Measurements from ENCODE around the gene GCLM. TPM values are rescaled to one million over a fixed set of nuclear protein-coding genes. Genes with fewer than 3 reads are reported as not detected.

GCLM gene
- total and polyA plus RNA-seq, 2 donors (not counting 3 experiments of a cell fraction or from before 2014, with no cell fraction given): 12.3 to 55.9 TPM

DNA sequence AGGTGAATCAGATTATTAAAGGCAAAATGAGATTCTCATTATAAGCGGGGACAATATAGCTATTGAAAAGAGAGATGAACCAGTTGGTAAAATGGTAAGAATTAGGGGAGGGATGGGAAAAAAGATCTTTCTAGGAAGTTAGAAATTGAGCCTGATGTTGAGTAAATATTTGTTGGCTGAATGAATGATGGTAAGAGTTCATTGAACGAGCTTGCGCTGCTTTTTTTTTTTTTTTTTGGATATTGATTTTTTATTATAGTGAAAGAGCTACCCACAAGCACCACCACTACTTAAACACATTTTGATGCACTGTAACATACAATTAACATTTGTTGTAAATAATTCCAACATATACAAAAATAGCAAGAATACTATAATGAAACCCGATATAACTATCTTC is 1.1 kb upstream of the GCLM start:
- no peak overlapping the region for H3K4me2 ChIP-seq (ENCODE audit: insufficient read depth, low read length)

More for the DNA sequence above, 1.1 kb upstream of the GCLM start:
- Histone ChIP-seq H3K4me3 (replicated peaks in 1 of 3; ENCODE audit: insufficient read depth in 1 of 3, low read depth in 1 of 3, low read length in 3 of 3) (no peak overlapping the region), H3K9me1 (replicated peaks; ENCODE audit: control insufficient read depth, extremely low read depth, insufficient read depth, low read length) (no peaks in the 10 kb centered on the region), H2AFZ (ENCODE audit: low read depth, low read length) (no peak overlapping the region), H4K20me1 (replicated peaks; ENCODE audit: control insufficient read depth, extremely low read depth, insufficient read depth, low read length) (peaks cover 4% of the 10 kb centered on the region), H3K27ac (ENCODE audit: insufficient read depth, low read depth, low read length) (no peak overlapping the region), H3K9ac (replicated peaks; ENCODE audit: extremely low read depth, insufficient read depth, low read length) (no peak overlapping the region), H3K4me1 (ENCODE audit: control insufficient read depth, extremely low read depth, insufficient read depth, low read length) (peaks cover 30% of the 10 kb centered on the region), H3K9me3 (replicated peaks; ENCODE audit: control insufficient read depth, insufficient read depth, low read length) (no peaks in the 10 kb centered on the region), H3K36me3 (ENCODE audit: control insufficient read depth in 2 of 2, extremely low read depth in 1 of 2, insufficient read depth in 2 of 2, low read length in 2 of 2) (no peaks in the 10 kb centered on the region), H3K79me2 (ENCODE audit: control insufficient read depth, insufficient read depth, low read length) (peaks cover 36% of the 10 kb centered on the region), H3K27me3 (ENCODE audit: control insufficient read depth in 2 of 2, insufficient read depth in 2 of 2, low read length in 2 of 2) (no peaks in the 10 kb centered on the region)
- no peak for FAIRE-seq
- intact Hi-C loops (cut with micrococcal nuclease): no loop called here
- dilution Hi-C loops (cut with MboI; ENCODE audit: extremely low pct_ligation_motif_present, low sequenced_read_pairs): no loop called here
- ChIA-PET CTCF (interaction anchor here (0.7 to 2.2 kb wide), 13 partner anchors 9 to 510 kb away, joined by 3 to 24 read pairs (median 4); no protein-coding TSS in a partner anchor), POLR2A (interaction anchor here (1.1 kb wide), 1 partner anchor 128 kb away, joined by 4 read pairs; no protein-coding TSS in a partner anchor)
- no TSS peak for BruUV-seq (replicated peaks)
- DNase-seq (ENCODE audit: low read depth, low spot score): no peak
- TF ChIP-seq MYC (IDR thresholded peaks at IDR 0.05; ENCODE audit: low read depth, low read length) (no peak), JUN (IDR thresholded peaks at IDR 0.05; ENCODE audit: borderline replicate concordance, insufficient read depth, insufficient read length, low read depth) (no peak), POLR2A (IDR thresholded peaks at IDR 0.05; ENCODE audit: low read depth, low read length) (no peak), GATA2 (IDR thresholded peaks at IDR 0.05; ENCODE audit: insufficient read depth, insufficient read length, low read depth, low read length) (no peak), POLR2AphosphoS5 (IDR thresholded peaks at IDR 0.05; ENCODE audit: insufficient read depth, low read depth, low read length) (no peak), FOS (IDR thresholded peaks at IDR 0.05; ENCODE audit: borderline replicate concordance, insufficient read depth, low read length) (no peak), EZH2 (IDR thresholded peaks at IDR 0.05; ENCODE audit: borderline replicate concordance, low read depth, low read length, severe bottlenecking) (no peak)
- TF ChIP-seq, protein P1, sequence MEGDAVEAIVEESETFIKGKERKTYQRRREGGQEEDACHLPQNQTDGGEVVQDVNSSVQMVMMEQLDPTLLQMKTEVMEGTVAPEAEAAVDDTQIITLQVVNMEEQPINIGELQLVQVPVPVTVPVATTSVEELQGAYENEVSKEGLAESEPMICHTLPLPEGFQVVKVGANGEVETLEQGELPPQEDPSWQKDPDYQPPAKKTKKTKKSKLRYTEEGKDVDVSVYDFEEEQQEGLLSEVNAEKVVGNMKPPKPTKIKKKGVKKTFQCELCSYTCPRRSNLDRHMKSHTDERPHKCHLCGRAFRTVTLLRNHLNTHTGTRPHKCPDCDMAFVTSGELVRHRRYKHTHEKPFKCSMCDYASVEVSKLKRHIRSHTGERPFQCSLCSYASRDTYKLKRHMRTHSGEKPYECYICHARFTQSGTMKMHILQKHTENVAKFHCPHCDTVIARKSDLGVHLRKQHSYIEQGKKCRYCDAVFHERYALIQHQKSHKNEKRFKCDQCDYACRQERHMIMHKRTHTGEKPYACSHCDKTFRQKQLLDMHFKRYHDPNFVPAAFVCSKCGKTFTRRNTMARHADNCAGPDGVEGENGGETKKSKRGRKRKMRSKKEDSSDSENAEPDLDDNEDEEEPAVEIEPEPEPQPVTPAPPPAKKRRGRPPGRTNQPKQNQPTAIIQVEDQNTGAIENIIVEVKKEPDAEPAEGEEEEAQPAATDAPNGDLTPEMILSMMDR (IDR thresholded peaks at IDR 0.05; ENCODE audit: extremely low read depth in 1 of 2, insufficient read depth in 1 of 2, low read depth in 1 of 2, low read length in 2 of 2): no peak
- TF ChIP-seq, protein P2, sequence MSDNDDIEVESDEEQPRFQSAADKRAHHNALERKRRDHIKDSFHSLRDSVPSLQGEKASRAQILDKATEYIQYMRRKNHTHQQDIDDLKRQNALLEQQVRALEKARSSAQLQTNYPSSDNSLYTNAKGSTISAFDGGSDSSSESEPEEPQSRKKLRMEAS (IDR thresholded peaks at IDR 0.05; ENCODE audit: insufficient read depth, insufficient read length): no peak
